Stimulated activated CD8-positive, alpha-beta memory T cell treated with anti-CD3 and anti-CD28 coated beads, Interleukin-7, amount 100 ng/mL, for 24 hours (primary cell): ENCODE data around the gene ANKRD39.
"Not testable (repeated sequence)": the region's sequence is repeated elsewhere in the genome, so short reads cannot be mapped to it uniquely, and the experiment has no call there.

ENCODE experiments used
- DNase-seq: peaks from one replicate; pipeline ENCODE4 v3.0.0-alpha.2; 2020; ENCODE audit warnings: low read depth

Gene ANKRD39

DNA sequence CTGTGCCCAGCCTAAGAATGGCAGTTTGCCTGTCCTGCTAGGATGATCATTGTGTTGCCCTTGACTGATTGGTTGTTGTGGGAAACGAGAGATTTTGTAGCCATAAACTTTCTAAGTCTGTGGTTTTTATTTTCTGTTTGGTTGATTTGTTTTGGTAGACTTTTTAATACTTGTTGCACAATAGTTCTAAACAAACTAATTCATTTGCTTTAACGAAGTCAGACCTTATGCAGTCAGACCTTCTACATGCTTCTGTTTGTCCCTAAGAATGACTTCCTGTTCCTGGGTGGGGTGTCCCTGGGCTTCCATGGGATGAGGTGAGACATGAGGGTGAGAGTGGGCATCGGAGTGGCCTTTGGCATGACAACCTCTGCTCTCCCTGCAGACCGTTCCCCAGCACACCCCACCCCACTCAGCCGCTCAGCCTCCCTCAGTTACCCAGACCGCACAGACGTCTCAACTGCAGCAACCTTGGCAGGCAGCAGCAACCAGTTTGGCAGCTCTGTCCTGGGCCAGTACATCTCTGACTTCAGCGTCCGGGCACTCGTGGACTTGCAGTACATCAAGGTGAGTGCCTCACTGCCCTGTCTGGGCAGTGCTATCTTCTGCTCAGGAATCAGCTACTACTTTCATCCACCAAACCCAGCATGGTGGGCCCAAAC lies 49.5 kb downstream of the ANKRD39 start:
- DNase-seq: no peak

- DNase-seq: no peak
Measured at GRCh38 chr2:96807127-96807471, 50.7 kb downstream of the ANKRD39 start.

- DNase-seq: no peak
Measured at GRCh38 chr2:96806468-96807126, 51.2 kb downstream of the ANKRD39 start.

DNA sequence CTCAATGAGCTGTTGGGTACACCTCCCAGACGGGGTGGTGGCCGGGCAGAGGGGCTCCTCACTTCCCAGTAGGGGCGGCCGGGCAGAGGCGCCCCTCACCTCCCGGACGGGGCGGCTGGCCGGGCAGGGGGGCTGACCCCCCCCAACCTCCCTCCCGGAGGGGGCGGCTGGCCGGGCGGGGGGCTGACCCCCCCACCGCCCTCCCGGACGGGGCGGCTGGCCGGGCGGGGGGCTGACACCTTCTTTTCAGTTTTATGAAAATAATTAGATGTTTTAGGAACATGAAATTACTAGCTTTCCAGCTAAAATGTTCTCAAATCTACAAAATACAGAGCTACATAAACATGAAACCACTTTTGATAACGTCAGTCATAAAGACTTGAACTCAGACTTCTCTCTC lies 51.9 kb downstream of the ANKRD39 start:
- DNase-seq: not testable (repeated sequence)

DNA sequence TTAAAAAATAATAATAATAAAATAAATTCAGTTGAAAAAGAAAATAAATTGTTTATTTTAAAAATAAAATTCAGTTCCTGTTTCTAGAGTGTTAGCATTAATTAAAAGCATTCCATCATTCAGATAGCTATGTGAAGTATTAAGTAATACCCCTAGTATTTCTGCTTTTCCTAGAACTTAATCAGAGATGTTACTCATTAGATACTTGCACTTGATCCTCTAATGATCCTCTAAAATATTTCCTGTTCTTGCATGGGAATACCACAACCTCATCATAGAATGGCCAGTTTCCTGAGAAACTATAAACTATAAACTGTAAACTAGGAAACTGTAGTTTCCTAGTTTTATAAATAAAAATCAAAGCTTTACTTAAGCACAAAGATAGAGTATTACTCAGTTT lies 52.8 kb downstream of the ANKRD39 start:
- no peak for DNase-seq

- DNase-seq: no peak
Measured at GRCh38 chr2:96802721-96803120, 55.1 kb downstream of the ANKRD39 start.

- no peak for DNase-seq
Measured at GRCh38 chr2:96801786-96802595, 55.8 kb downstream of the ANKRD39 start.

DNA sequence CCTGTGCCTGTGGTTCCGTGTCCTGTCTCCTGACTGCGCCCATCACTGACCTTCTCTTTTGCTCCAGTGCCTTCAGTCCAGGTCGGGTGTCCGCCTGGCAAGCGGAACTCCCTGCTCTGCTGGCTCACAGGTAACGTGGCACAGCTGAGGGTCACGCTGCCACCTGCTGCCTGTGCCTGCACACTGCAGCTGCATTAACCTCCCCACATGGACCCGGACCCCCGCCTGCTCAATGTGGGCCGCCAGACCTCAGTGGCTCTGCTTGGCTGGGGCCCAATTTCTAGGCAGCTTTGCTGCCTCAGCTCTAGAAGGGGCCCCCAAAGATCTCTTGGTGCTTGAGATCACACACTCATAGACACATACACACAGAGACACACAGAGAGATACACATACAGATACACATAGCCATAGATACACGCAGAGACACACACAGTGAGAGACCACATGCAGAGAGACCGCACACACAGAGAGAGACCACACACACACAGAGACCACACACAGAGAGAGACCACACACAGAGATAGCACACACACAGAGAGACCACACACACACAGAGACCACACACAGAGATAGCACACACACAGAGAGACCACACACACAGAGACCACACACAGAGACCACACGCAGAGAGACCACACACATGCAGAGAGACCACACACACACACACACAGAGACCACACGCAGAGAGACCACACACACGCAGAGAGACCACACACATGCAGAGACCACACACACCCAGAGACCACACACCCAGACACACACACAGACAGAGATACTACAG lies 56.6 kb downstream of the ANKRD39 start:
- peak; percentile 44 for DNase-seq

DNA sequence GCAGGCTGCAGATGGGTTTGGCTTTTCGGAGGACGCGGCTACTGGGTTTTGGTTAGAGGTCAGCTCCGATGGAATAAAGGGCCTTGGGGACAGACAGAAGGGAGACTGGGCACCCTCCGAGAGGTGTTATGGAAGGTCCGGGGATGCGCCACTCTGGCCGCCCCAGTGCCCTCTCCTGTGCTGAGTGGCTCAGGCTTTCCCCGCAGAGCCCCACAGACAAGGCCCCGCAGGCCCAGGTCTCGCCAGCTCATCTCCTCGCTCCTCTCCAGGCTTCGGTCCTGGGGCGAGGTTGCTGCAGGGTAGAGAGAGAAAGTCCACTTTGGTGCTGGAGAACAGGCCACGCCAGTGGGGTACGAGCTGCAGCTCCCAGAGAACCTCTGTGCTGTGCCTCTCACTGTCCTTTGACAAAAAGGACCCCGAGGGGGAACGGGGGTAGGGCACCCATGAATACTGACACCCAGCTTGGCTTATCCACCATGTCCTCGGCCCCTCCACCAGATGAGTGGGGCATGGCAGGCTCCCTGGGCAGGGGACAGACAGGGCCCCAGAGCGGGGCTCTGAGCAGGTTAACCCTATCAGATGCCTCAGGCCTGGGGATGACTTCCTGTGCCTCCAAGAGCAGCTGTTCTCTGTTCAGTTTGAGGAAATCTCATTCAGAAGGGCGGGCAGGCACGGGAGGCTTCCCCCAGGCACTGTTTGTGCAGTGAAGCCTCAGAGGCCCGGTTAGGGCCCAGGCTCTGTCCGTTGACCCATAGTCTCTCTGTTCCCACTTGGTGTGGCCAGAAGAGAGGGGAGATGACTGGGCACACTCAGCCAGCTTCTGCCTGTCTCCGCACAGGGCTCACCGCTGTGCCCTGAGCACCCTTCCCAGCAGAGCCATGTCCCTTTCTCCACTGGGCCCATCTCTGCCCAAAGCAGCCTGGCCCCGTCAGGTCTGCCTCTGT lies 57.5 kb downstream of the ANKRD39 start:
- no peak for DNase-seq

DNA sequence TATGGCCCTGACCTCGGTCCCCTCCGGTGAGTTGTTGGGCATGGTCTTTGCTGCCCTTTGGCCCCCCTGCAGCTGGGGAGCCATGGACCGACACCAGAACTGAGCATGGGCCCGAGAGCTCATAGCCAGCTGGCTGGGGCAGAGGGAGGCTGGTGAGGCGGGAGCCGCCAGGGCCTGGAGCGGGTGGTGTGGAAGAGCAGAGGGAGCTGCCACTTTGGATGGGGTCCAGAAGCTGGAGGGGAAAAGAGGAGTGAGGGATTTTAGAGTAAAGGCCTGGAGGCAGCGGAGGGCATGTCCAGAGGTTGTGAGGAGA lies 58.2 kb downstream of the ANKRD39 start:
- no peak for DNase-seq

DNA sequence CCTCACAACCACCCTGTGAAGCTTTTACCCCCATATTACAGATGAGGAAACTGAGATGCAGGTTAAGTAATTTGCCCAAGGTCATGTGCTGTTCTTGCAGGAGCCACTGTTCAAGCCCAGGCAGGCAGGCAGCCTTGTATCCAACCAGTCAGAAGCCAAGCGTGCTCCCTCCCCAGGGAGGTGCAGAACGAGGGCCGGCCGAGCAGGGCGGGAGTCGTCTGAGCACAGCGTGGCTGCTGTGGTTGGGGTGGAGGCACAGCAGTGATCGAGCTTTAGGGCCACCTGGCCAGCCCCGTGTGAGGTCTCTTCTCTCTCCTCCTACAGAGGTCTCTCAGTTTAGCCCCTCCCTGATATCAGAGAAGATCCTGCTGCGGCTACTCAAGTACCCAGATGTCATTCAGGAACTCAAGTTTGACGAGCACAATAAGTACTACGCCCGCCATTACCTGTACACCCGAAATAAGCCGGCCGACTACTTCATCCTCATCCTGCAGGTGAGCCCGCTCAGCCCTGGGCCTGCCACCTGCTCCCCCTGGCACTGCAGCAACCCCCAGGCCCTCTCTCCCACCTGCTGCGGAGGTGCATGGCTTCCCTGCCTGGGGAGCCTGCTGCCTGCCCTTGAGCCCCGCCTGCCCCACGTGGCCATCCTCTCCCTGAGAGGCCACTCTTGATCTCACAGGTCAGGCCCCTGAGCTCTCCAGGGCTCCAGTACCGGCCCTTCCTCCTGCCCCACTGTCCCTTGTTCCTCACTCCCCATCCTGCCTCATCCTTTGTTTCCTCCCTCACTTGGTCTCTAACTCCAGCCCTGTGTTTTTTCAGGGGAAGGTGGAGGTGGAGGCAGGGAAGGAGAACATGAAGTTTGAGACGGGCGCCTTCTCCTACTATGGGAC lies 58.8 kb downstream of the ANKRD39 start:
- no peak for DNase-seq
